Liver (tissue), 9 donors: ENCODE data around the gene ASPDH. TPM values are rescaled to one million over a fixed set of nuclear protein-coding genes. Genes with fewer than 3 reads are reported as not detected.

ENCODE experiments used
- DNase-seq: peaks from one replicate; pipeline ENCODE4 v3.0.0-alpha.2; 2017; ENCODE audit warnings: low spot score
- H3K27ac ChIP-seq, 2 donors: one replicate each; pipeline ENCODE4 v1.7.0; 2013; ENCODE audit warnings: inconsistent platforms in 2 of 2, low read length in 2 of 2, control low read depth in 1 of 2, low read depth in 1 of 2, mild to moderate bottlenecking in 1 of 2
- H3K27me3 ChIP-seq, 4 donors: one replicate each; pipeline versions ENCODE4 v1.6.1 to v1.7.0; 2013; ENCODE audit warnings: low read length in 3 of 4, inconsistent platforms in 1 of 4, mild to moderate bottlenecking in 1 of 4, moderate library complexity in 1 of 4; ENCODE audit not compliant: control insufficient read depth in 4 of 4, insufficient read depth in 4 of 4
- H3K36me3 ChIP-seq, 4 donors: one replicate each; pipeline versions ENCODE4 v1.6.1 to v1.7.0; 2013; ENCODE audit warnings: low read length in 3 of 4, mild to moderate bottlenecking in 3 of 4, low read depth in 1 of 4, moderate library complexity in 1 of 4; ENCODE audit not compliant: control insufficient read depth in 4 of 4, insufficient read depth in 3 of 4
- H3K4me1 ChIP-seq, 4 donors: one replicate each; pipeline versions ENCODE4 v1.6.1 to v1.7.0; 2013; ENCODE audit warnings: low read length in 3 of 4, mild to moderate bottlenecking in 3 of 4, moderate library complexity in 1 of 4; ENCODE audit not compliant: control insufficient read depth in 4 of 4, insufficient read depth in 4 of 4
- H3K4me3 ChIP-seq, 3 donors: one replicate each; pipeline versions ENCODE4 v1.6.1 to v1.7.0; 2013; ENCODE audit warnings: low read length in 3 of 3, control low read depth in 1 of 3, low read depth in 1 of 3, mild to moderate bottlenecking in 1 of 3
- H3K9ac ChIP-seq, 2 donors: one replicate each; pipeline ENCODE4 v1.7.0; 2013; ENCODE audit warnings: low read length in 2 of 2, mild to moderate bottlenecking in 2 of 2, moderate library complexity in 2 of 2, control low read depth in 1 of 2, low read depth in 1 of 2
- H3K9me3 ChIP-seq, 4 donors: one replicate each; pipeline versions ENCODE4 v1.6.1 to v1.7.0; 2013; ENCODE audit warnings: low read length in 3 of 4; ENCODE audit not compliant: control insufficient read depth in 4 of 4
- EGR1 ChIP-seq, 2 donors: IDR thresholded peaks; 2 replicates each; pipeline ENCODE4 v1.6.1; 2016 to 2018; ENCODE audit warnings: antibody characterized with exemption in 2 of 2, low read depth in 2 of 2
- FOXA1 ChIP-seq: IDR thresholded peaks from 2 replicates; pipeline ENCODE4 v1.6.1; 2016; ENCODE audit warnings: antibody characterized with exemption
- FOXA2 ChIP-seq: IDR thresholded peaks from 2 replicates; pipeline ENCODE4 v1.6.1; 2016; ENCODE audit warnings: antibody characterized with exemption
- GABPA ChIP-seq, 2 donors: IDR thresholded peaks in 1 of 2; conservative IDR thresholded peaks in 1 of 2; 2 replicates each; pipeline ENCODE4 v1.6.1; 2016; ENCODE audit warnings: antibody characterized with exemption in 2 of 2, mild to moderate bottlenecking in 1 of 2, moderate library complexity in 1 of 2
- HNF4A ChIP-seq, 2 donors: conservative IDR thresholded peaks; 2 replicates each; pipeline ENCODE4 v1.6.1; 2016; ENCODE audit warnings: antibody characterized with exemption in 2 of 2, mild to moderate bottlenecking in 2 of 2
- HNF4G ChIP-seq: IDR thresholded peaks from 2 replicates; pipeline ENCODE4 v1.6.1; 2016; ENCODE audit warnings: antibody characterized with exemption
- JUND ChIP-seq, 2 donors: IDR thresholded peaks; 2 replicates each; pipeline ENCODE4 v1.6.1; 2016; ENCODE audit warnings: antibody characterized with exemption in 2 of 2
- NR2F2 ChIP-seq: IDR thresholded peaks from 2 replicates; pipeline ENCODE4 v1.6.1; 2016; ENCODE audit warnings: antibody characterized with exemption
- REST ChIP-seq: IDR thresholded peaks from 2 replicates; pipeline ENCODE4 v1.6.1; 2016; ENCODE audit warnings: antibody characterized with exemption, mild to moderate bottlenecking
- RXRA ChIP-seq, 2 donors: IDR thresholded peaks; 2 replicates each; pipeline ENCODE4 v1.6.1; 2017 to 2018; ENCODE audit warnings: antibody characterized with exemption in 2 of 2, mild to moderate bottlenecking in 1 of 2
- SP1 ChIP-seq: IDR thresholded peaks from 2 replicates; pipeline ENCODE4 v1.6.1; 2018; ENCODE audit warnings: antibody characterized with exemption, mild to moderate bottlenecking
- TAF1 ChIP-seq: conservative IDR thresholded peaks from 2 replicates; pipeline ENCODE4 v1.6.1; 2016; ENCODE audit warnings: antibody characterized with exemption, mild to moderate bottlenecking
- WGBS: extraction: QIAGEN DNeasy Blood & Tissue Kit; methylation state at CpG from one replicate; pipeline ENCODE4 v1.1.7; 2013; 5-methylcytosine and 5-hydroxymethylcytosine counted together
- polyA plus RNA-seq, 2 donors: library from polyadenylated mRNA; stranded (reverse) in 1 of 2; unstranded in 1 of 2; fragments of 200-250 nt in 1 of 2; fragments of >200 nt in 1 of 2; fragmentation: Nextera tagmentation in 1 of 2; extraction: Ambion mirVana in 1 of 2; gene quantifications; one replicate each; pipeline versions ENCODE4 v1.2.1 to v1.2.3, GENCODE V29; 2013 to 2015
- total RNA-seq, 2 donors: library from RNA; depleted of rRNA; stranded (reverse); fragments of >200 nt; gene quantifications; one replicate each; pipeline ENCODE4 v1.2.3, GENCODE V29; 2014
- TF ChIP-seq, protein P1 (sequence below): IDR thresholded peaks from 2 replicates; pipeline ENCODE4 v1.6.1; 2016; ENCODE audit warnings: antibody characterized with exemption
- TF ChIP-seq, protein P2 (sequence below): IDR thresholded peaks from 2 replicates; pipeline ENCODE4 v1.6.1; 2016; ENCODE audit warnings: antibody characterized with exemption
- TF ChIP-seq, protein P3 (sequence below): IDR thresholded peaks from 2 replicates; pipeline ENCODE4 v1.6.1; 2016; ENCODE audit warnings: antibody characterized with exemption
- donor health status: healthy.
- donor health status: healthy.
- donor health status: healthy.
- donor health status: healthy.
- donor health status: healthy.

Gene ASPDH
- total and polyA plus RNA-seq, 4 donors: 7.3 to 82.0 (median 37.1) TPM

- Histone ChIP-seq H3K9ac (no peak overlapping the region), H3K27me3 (no peaks in the 10 kb centered on the region), H3K4me1 (peaks cover 6 to 14% (median 10%) of the 10 kb centered on the region in 4 donors), H3K4me3 (no peak overlapping the region), H3K27ac (no peak overlapping the region), H3K36me3 (no peaks in the 10 kb centered on the region), H3K9me3 (no peaks in the 10 kb centered on the region)
- DNase-seq: no peak
- 62% methylated on average over 53 of the region's 53 CpGs for WGBS
- TF ChIP-seq HNF4G (no peak), FOXA2 (no peak), GABPA (IDR thresholded peaks at IDR 0.05 in 1 of 2, conservative IDR thresholded peaks at IDR 0.05 in 1 of 2) (no peak), REST (no peak)
Measured at GRCh38 chr19:50516964-50517703, 3.4 kb upstream of the ASPDH start.

- Histone ChIP-seq H3K27ac (no peak overlapping the region), H3K27me3 (no peaks in the 10 kb centered on the region)
Measured at GRCh38 chr19:50516456-50516855, 2.7 kb upstream of the ASPDH start.

More at GRCh38 chr19:50516456-50516855, 2.7 kb upstream of the ASPDH start:
- TF ChIP-seq HNF4A (conservative IDR thresholded peaks at IDR 0.05): no peak
- TF ChIP-seq TAF1: no peak
- no peak for TF ChIP-seq FOXA1
- TF ChIP-seq SP1: no peak
- no peak for TF ChIP-seq GABPA (IDR thresholded peaks at IDR 0.05 in 1 of 2, conservative IDR thresholded peaks at IDR 0.05 in 1 of 2)
- no peak for TF ChIP-seq EGR1 (IDR thresholded peaks at IDR 0.05; ENCODE audit: low read depth in 2 of 2)
- TF ChIP-seq JUND (IDR thresholded peaks at IDR 0.05): no peak
- TF ChIP-seq HNF4G: no peak
- TF ChIP-seq, protein P1, sequence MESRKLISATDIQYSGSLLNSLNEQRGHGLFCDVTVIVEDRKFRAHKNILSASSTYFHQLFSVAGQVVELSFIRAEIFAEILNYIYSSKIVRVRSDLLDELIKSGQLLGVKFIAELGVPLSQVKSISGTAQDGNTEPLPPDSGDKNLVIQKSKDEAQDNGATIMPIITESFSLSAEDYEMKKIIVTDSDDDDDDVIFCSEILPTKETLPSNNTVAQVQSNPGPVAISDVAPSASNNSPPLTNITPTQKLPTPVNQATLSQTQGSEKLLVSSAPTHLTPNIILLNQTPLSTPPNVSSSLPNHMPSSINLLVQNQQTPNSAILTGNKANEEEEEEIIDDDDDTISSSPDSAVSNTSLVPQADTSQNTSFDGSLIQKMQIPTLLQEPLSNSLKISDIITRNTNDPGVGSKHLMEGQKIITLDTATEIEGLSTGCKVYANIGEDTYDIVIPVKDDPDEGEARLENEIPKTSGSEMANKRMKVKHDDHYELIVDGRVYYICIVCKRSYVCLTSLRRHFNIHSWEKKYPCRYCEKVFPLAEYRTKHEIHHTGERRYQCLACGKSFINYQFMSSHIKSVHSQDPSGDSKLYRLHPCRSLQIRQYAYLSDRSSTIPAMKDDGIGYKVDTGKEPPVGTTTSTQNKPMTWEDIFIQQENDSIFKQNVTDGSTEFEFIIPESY: no peak
- TF ChIP-seq, protein P2, sequence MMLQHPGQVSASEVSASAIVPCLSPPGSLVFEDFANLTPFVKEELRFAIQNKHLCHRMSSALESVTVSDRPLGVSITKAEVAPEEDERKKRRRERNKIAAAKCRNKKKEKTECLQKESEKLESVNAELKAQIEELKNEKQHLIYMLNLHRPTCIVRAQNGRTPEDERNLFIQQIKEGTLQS: no peak
- TF ChIP-seq REST: no peak
- no peak for TF ChIP-seq NR2F2
- TF ChIP-seq, protein P3, sequence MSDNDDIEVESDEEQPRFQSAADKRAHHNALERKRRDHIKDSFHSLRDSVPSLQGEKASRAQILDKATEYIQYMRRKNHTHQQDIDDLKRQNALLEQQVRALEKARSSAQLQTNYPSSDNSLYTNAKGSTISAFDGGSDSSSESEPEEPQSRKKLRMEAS: no peak
- TF ChIP-seq RXRA (IDR thresholded peaks at IDR 0.05): no peak
- H3K36me3 ChIP-seq: no peaks in the 10 kb centered on the region
- no peaks in the 10 kb centered on the region for H3K9me3 ChIP-seq
- H3K4me1 ChIP-seq: peaks cover 8 to 18% (median 14%) of the 10 kb centered on the region in 4 donors
- DNase-seq: no peak
- WGBS: 58% methylated on average over 12 of the region's 12 CpGs
- no peak overlapping the region for H3K9ac ChIP-seq
- no peak overlapping the region for H3K4me3 ChIP-seq
